ENCODE results near the gene KLF12. TPM values are rescaled to one million over a fixed set of nuclear protein-coding genes. Genes with fewer than 3 reads are reported as not detected.

KLF12 gene
- total RNA-seq, 1 experiment from 2014 or later: 8.5 TPM

GRCh38 chr13:74110053-74110452, 24.2 kb downstream of the KLF12 start:
- Mint-ChIP-seq H3K4me3 (no peak overlapping the region), H3K9me3 (peaks cover 20% of the 10 kb centered on the region), H3K27me3 (ENCODE audit: low read depth) (no peaks in the 10 kb centered on the region), H3K36me3 (peaks cover 15% of the 10 kb centered on the region), H3K27ac (no peak overlapping the region), H3K4me1 (peaks cover 18% of the 10 kb centered on the region)
- CTCF ChIA-PET: no interaction called here
- ATAC-seq (no peak), DNase-seq (ENCODE audit: low spot score) (no peak)
- POLR2A ChIA-PET: no interaction called here
- TF ChIP-seq, protein P1, sequence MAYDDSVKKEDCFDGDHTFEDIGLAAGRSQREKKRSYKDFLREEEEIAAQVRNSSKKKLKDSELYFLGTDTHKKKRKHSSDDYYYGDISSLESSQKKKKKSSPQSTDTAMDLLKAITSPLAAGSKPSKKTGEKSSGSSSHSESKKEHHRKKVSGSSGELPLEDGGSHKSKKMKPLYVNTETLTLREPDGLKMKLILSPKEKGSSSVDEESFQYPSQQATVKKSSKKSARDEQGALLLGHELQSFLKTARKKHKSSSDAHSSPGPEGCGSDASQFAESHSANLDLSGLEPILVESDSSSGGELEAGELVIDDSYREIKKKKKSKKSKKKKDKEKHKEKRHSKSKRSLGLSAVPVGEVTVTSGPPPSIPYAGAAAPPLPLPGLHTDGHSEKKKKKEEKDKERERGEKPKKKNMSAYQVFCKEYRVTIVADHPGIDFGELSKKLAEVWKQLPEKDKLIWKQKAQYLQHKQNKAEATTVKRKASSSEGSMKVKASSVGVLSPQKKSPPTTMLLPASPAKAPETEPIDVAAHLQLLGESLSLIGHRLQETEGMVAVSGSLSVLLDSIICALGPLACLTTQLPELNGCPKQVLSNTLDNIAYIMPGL (CRISPR knock-in tag; IDR thresholded peaks at IDR 0.05): no peak
- TF ChIP-seq, protein P2, sequence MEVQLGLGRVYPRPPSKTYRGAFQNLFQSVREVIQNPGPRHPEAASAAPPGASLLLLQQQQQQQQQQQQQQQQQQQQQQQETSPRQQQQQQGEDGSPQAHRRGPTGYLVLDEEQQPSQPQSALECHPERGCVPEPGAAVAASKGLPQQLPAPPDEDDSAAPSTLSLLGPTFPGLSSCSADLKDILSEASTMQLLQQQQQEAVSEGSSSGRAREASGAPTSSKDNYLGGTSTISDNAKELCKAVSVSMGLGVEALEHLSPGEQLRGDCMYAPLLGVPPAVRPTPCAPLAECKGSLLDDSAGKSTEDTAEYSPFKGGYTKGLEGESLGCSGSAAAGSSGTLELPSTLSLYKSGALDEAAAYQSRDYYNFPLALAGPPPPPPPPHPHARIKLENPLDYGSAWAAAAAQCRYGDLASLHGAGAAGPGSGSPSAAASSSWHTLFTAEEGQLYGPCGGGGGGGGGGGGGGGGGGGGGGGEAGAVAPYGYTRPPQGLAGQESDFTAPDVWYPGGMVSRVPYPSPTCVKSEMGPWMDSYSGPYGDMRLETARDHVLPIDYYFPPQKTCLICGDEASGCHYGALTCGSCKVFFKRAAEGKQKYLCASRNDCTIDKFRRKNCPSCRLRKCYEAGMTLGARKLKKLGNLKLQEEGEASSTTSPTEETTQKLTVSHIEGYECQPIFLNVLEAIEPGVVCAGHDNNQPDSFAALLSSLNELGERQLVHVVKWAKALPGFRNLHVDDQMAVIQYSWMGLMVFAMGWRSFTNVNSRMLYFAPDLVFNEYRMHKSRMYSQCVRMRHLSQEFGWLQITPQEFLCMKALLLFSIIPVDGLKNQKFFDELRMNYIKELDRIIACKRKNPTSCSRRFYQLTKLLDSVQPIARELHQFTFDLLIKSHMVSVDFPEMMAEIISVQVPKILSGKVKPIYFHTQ (CRISPR knock-in tag; IDR thresholded peaks at IDR 0.05): no peak
- no peak for TF ChIP-seq RORB (CRISPR knock-in tag; IDR thresholded peaks at IDR 0.05)
- TF ChIP-seq FOXP1 (CRISPR knock-in tag; IDR thresholded peaks at IDR 0.05; ENCODE audit: borderline replicate concordance): no peak
- TF ChIP-seq, protein P3, sequence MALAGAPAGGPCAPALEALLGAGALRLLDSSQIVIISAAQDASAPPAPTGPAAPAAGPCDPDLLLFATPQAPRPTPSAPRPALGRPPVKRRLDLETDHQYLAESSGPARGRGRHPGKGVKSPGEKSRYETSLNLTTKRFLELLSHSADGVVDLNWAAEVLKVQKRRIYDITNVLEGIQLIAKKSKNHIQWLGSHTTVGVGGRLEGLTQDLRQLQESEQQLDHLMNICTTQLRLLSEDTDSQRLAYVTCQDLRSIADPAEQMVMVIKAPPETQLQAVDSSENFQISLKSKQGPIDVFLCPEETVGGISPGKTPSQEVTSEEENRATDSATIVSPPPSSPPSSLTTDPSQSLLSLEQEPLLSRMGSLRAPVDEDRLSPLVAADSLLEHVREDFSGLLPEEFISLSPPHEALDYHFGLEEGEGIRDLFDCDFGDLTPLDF (CRISPR knock-in tag; IDR thresholded peaks at IDR 0.05): no peak
- TF ChIP-seq TP53 (CRISPR knock-in tag; IDR thresholded peaks at IDR 0.05): no peak
- TF ChIP-seq FOXJ3 (CRISPR knock-in tag; IDR thresholded peaks at IDR 0.05; ENCODE audit: borderline replicate concordance): no peak
- TF ChIP-seq HMGA2 (CRISPR knock-in tag; IDR thresholded peaks at IDR 0.05): no peak
- TF ChIP-seq, protein P4, sequence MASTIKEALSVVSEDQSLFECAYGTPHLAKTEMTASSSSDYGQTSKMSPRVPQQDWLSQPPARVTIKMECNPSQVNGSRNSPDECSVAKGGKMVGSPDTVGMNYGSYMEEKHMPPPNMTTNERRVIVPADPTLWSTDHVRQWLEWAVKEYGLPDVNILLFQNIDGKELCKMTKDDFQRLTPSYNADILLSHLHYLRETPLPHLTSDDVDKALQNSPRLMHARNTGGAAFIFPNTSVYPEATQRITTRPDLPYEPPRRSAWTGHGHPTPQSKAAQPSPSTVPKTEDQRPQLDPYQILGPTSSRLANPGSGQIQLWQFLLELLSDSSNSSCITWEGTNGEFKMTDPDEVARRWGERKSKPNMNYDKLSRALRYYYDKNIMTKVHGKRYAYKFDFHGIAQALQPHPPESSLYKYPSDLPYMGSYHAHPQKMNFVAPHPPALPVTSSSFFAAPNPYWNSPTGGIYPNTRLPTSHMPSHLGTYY (CRISPR knock-in tag; IDR thresholded peaks at IDR 0.05): no peak
- TF ChIP-seq ZNF281 (CRISPR knock-in tag; IDR thresholded peaks at IDR 0.05): no peak
- no peak for TF ChIP-seq FOXK1 (CRISPR knock-in tag; IDR thresholded peaks at IDR 0.05)
- TF ChIP-seq JUN (CRISPR knock-in tag; IDR thresholded peaks at IDR 0.05): no peak
- no peak for TF ChIP-seq OVOL2 (CRISPR knock-in tag; IDR thresholded peaks at IDR 0.05; ENCODE audit: borderline replicate concordance)
- no peak for TF ChIP-seq ATF6 (CRISPR knock-in tag; IDR thresholded peaks at IDR 0.05)
- TF ChIP-seq, protein P5, sequence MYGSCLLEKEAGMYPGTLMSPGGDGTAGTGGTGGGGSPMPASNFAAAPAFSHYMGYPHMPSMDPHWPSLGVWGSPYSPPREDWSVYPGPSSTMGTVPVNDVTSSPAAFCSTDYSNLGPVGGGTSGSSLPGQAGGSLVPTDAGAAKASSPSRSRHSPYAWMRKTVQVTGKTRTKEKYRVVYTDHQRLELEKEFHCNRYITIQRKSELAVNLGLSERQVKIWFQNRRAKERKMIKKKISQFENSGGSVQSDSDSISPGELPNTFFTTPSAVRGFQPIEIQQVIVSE (CRISPR knock-in tag; IDR thresholded peaks at IDR 0.05; ENCODE audit: borderline replicate concordance): no peak

Data from WTC11 (cell line).